A549 (cell line): Measurements from ENCODE around the gene FXYD7. TPM values are rescaled to one million over a fixed set of nuclear protein-coding genes. Genes with fewer than 3 reads are reported as not detected.

Experiments used
- ATAC-seq, 2 experiments: fragments of 200-7000 bp in 1 of 2; fragments of >200 bp in 1 of 2; cut with Nextera tagmentation in 1 of 2; cut with Tn5 transposase in 1 of 2; 3 replicates each; pipeline versions ENCODE4 v1.8.0 to v1.9.1; 2018 to 2020; ENCODE audit warnings: mild to moderate bottlenecking in 1 of 2, moderate library complexity in 1 of 2
- CTCF ChIA-PET: fragments of 300-600 bp; sonication (Branson Sonifier 250); formaldehyde crosslinking; extraction: SDS; loops from one replicate; lab custom pipeline; 2021; ENCODE audit warnings: antibody characterized with exemption, inconsistent platforms; lab: Yijun Ruan, JAX
- POLR2A ChIA-PET: fragments of 350-600 bp; formaldehyde crosslinking; extraction: SDS; loops from one replicate; lab custom pipeline; 2021; ENCODE audit warnings: antibody characterized with exemption, inconsistent platforms; lab: Yijun Ruan, JAX
- DNase-seq, 2 experiments: peaks; one replicate each; pipeline versions ENCODE4 v3.0.0 to v3.0.0-alpha.2; 2011 to 2016; ENCODE audit warnings: low read depth in 1 of 2, low spot score in 1 of 2
- FAIRE-seq: peaks from 2 replicates; lab custom pipeline; 2011; peaks lifted over from hg19 to GRCh38; lab: Jason Lieb, UNC
- H3K27ac ChIP-seq, 2 experiments: fragments of >200 bp; sonication (Bioruptor Twin); formaldehyde crosslinking; 3 replicates each; pipeline ENCODE4 v1.5.1; 2016 to 2017
- H3K4me1 ChIP-seq: fragments of >200 bp; sonication (Bioruptor Twin); formaldehyde crosslinking; 3 replicates; pipeline ENCODE4 v1.6.1; 2016
- H3K4me2 ChIP-seq: fragments of >200 bp; sonication (Bioruptor Twin); formaldehyde crosslinking; 3 replicates; pipeline ENCODE4 v1.6.1; 2016
- H3K4me3 ChIP-seq: fragments of >200 bp; sonication (Bioruptor Twin); formaldehyde crosslinking; 3 replicates; pipeline ENCODE4 v1.5.1; 2016
- H3K9me3 ChIP-seq: fragments of >200 bp; sonication (Bioruptor Twin); formaldehyde crosslinking; 3 replicates; pipeline ENCODE4 v1.6.1; 2016
- BHLHE40 ChIP-seq: IDR thresholded peaks from 2 replicates; pipeline ENCODE4 v1.6.1; 2012; ENCODE audit warnings: low read depth, low read length, inconsistent platforms
- CBX2 ChIP-seq: fragments of 200-600 bp; sonication (generic); IDR thresholded peaks from 2 replicates; pipeline ENCODE4 v1.6.1; 2016; ENCODE audit warnings: low read depth, mild to moderate bottlenecking, borderline replicate concordance
- HMGXB4 ChIP-seq: fragments of 250-450 bp; sonication (Bioruptor Pico); IDR thresholded peaks from 2 replicates; pipeline ENCODE4 v1.5.0; 2021; ENCODE audit warnings: mild to moderate bottlenecking, moderate library complexity, borderline replicate concordance
- HOXB13 ChIP-seq: fragments of 250-450 bp; sonication (Bioruptor Pico); IDR thresholded peaks from 2 replicates; pipeline ENCODE4 v1.5.0; 2020; ENCODE audit warnings: low read depth, mild to moderate bottlenecking, moderate library complexity
- JUN ChIP-seq, 2 experiments: fragments of >200 bp; sonication (Bioruptor Twin); formaldehyde crosslinking; IDR thresholded peaks; 2 replicates in 1 of 2; 3 replicates in 1 of 2; pipeline ENCODE4 v1.6.1; 2016 to 2017
- JUNB ChIP-seq: fragments of >200 bp; sonication (Bioruptor Twin); formaldehyde crosslinking; IDR thresholded peaks from 2 replicates; pipeline ENCODE4 v1.6.1; 2016
- MAFK ChIP-seq: fragments of 450-650 bp; IDR thresholded peaks from 2 replicates; pipeline ENCODE4 v1.6.1; 2014; ENCODE audit not compliant: partially characterized antibody
- MAX ChIP-seq: IDR thresholded peaks from 2 replicates; pipeline ENCODE4 v1.6.1; 2012
- NFE2L2 ChIP-seq: fragments of 150-350 bp; conservative IDR thresholded peaks from 2 replicates; pipeline ENCODE4 v1.6.1; 2014; ENCODE audit warnings: low read length
- RAD21 ChIP-seq, 2 experiments: fragments of >200 bp in 1 of 2; sonication (Bioruptor Twin) in 1 of 2; formaldehyde crosslinking in 1 of 2; IDR thresholded peaks in 1 of 2; conservative IDR thresholded peaks in 1 of 2; 2 replicates in 1 of 2; 3 replicates in 1 of 2; pipeline ENCODE4 v1.6.1; 2012 to 2018; ENCODE audit warnings: inconsistent platforms in 1 of 2
- REST ChIP-seq: fragments of 200-600 bp; sonication (generic); IDR thresholded peaks from 2 replicates; pipeline ENCODE4 v1.6.1; 2016; ENCODE audit warnings: antibody characterized with exemption, mild to moderate bottlenecking, moderate library complexity
- RNF2 ChIP-seq: fragments of 200-600 bp; sonication (generic); IDR thresholded peaks from 2 replicates; pipeline ENCODE4 v1.6.1; 2016; ENCODE audit warnings: low read depth, mild to moderate bottlenecking, antibody characterized with exemption, moderate library complexity, borderline replicate concordance
- WGBS: methylation state at CpG from one replicate; pipeline ENCODE4 v1.1.6; 2017; ENCODE audit errors: missing lambda C conversion rate; 5-methylcytosine and 5-hydroxymethylcytosine counted together
- polyA plus RNA-seq, 4 experiments: library from polyadenylated mRNA; depleted of rRNA in 3 of 4; stranded (reverse); fragments of >200 nt; fragmentation: RNase III in 1 of 4; extraction: RNeasy Plus Mini Kit Qiagen cat#74134 plus additional on column Dnase treatment in 1 of 4; gene quantifications; 2 replicates in 3 of 4; 3 replicates in 1 of 4; pipeline ENCODE4 v1.2.3, GENCODE V29; 2011 to 2017

FXYD7 gene
- polyA plus RNA-seq, 2 of the 4 experiments (the other 2 are of a cell fraction) = not detected

GRCh38 chr19:35179830-35180229 is 36.8 kb downstream of the FXYD7 start:
- no peak for DNase-seq
- no peak overlapping the region for H3K4me2 ChIP-seq
- H3K9me3 ChIP-seq = peaks cover 20% of the 10 kb centered on the region
- H3K27ac ChIP-seq = no peak overlapping the region
- ChIA-PET POLR2A (no interaction called here), CTCF (interaction anchor here (0.5 to 3.1 kb wide), 2 partner anchors 12 to 926 kb away, joined by 3 to 13 read pairs; no protein-coding TSS in a partner anchor)
- no peak for FAIRE-seq
- H3K4me1 ChIP-seq = no peaks in the 10 kb centered on the region
- no peak overlapping the region for H3K4me3 ChIP-seq
- TF ChIP-seq HMGXB4 (CRISPR knock-in tag) (no peak), RNF2 (no peak), REST (no peak)
- no peak for ATAC-seq
- WGBS = 56% methylated on average over 3 of the region's 3 CpGs

GRCh38 chr19:35181387-35181786 is 38.3 kb downstream of the FXYD7 start:
- no peak for DNase-seq
- Histone ChIP-seq H3K27ac (no peak overlapping the region), H3K9me3 (peaks cover 24% of the 10 kb centered on the region), H3K4me3 (no peak overlapping the region), H3K4me2 (no peak overlapping the region), H3K4me1 (no peaks in the 10 kb centered on the region)
- ATAC-seq = no peak
- WGBS = 36% methylated on average over 1 of the region's 1 CpG
- ChIA-PET POLR2A (no interaction called here), CTCF (interaction anchor here (1.2 to 1.8 kb wide), 4 partner anchors 9 to 39 kb away, joined by 3 to 6 read pairs (median 6); partner anchors contain the start of gene FXYD7)
- TF ChIP-seq NFE2L2 = peak; percentile 51; the same call in 1 of the 2 replicates
- TF ChIP-seq MAX = no peak
- TF ChIP-seq BHLHE40 = no peak
- peak; percentile 94 for TF ChIP-seq MAFK
- no peak for TF ChIP-seq JUNB
- no peak for TF ChIP-seq HOXB13 (CRISPR knock-in tag)
- FAIRE-seq = no peak

- TF ChIP-seq JUN (IDR thresholded peaks at IDR 0.05) (no peak), RAD21 (conservative IDR thresholded peaks at IDR 0.05 in 1 of 2, IDR thresholded peaks at IDR 0.05 in 1 of 2) (no peak), HMGXB4 (CRISPR knock-in tag) (no peak), CBX2 (no peak), RNF2 (no peak)
- H3K9me3 ChIP-seq = peaks cover 14% of the 10 kb centered on the region; the same call in 2 of the 3 replicates
- H3K4me2 ChIP-seq = no peak overlapping the region
- 4% methylated on average over 1 of the region's 1 CpG for WGBS
- ATAC-seq (no peak), DNase-seq (no peak), FAIRE-seq (peak; percentile 96)
- ChIA-PET POLR2A (no interaction called here), CTCF (interaction anchor here (0.6 to 0.8 kb wide), 2 partner anchors 311 to 1705 kb away, joined by 3 read pairs; no protein-coding TSS in a partner anchor)
- no peaks in the 10 kb centered on the region for H3K4me1 ChIP-seq
- no peak overlapping the region for H3K4me3 ChIP-seq
- H3K27ac ChIP-seq = no peak overlapping the region
These were observed 41.2 kb downstream of the FXYD7 start for GRCh38 chr19:35184267-35184666.
